ENCODE measurements around the gene MYOD1.

DNA sequence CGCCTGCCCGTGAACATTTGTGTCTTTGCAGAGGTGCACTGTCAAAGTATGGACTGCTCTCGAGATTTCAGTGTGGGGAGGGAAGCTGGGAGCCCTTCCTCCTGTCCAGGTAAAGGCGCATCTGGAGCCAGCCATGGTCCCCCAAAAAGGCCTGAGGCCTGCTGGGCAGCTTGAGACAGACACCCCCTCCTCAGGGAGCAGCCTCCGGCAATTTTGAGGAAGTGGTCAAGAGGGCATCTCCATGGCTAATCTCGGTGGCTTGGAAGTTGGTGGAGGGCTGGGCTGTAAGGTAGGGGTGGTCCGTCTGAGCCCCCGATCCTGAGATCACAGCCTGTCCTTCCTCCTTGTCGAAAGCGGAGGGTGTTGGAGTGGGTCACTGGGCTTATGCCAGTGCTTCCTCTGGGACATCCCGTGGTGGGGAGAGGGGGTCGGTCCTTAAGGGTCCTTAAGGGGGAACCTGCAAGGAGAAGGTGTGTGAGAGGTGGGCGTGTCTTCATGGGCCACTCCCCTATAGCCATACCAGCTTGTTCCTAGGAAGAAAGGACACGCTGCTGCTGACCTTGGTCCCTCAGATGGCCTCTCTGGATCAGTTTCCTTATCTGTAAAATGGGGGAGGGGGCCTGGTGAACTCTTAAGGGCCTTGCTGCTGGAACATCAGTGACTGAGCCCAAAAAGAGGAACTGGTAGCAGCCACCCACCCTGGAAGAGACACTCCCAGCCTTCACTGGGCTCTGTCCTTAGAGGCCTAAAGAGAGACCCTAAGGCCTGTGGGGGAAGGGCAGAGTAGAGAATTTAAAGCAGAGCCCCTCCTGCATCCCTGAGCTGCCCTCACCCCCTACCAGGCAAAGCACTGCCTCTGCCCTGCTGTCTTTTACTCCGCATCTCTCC lies 17.8 kb downstream of the MYOD1 start:
- TF ChIP-seq GATA2 (IDR thresholded peaks at IDR 0.05; ENCODE audit: low read depth, low read length), result no peak
- no peak for TF ChIP-seq GATA3 (IDR thresholded peaks at IDR 0.05; ENCODE audit: low read depth, low read length)
